Liver (tissue), 9 donors: Measurements from ENCODE around the gene BCAS1. TPM values are rescaled to one million over a fixed set of nuclear protein-coding genes. Genes with fewer than 3 reads are reported as not detected.

Source experiments
- DNase-seq: peaks from one replicate; pipeline ENCODE4 v3.0.0-alpha.2; 2017; ENCODE audit warnings: low spot score
- H3K27ac ChIP-seq, 2 donors: one replicate each; pipeline ENCODE4 v1.7.0; 2013; ENCODE audit warnings: inconsistent platforms in 2 of 2, low read length in 2 of 2, control low read depth in 1 of 2, low read depth in 1 of 2, mild to moderate bottlenecking in 1 of 2
- H3K27me3 ChIP-seq, 4 donors: one replicate each; pipeline versions ENCODE4 v1.6.1 to v1.7.0; 2013; ENCODE audit warnings: low read length in 3 of 4, inconsistent platforms in 1 of 4, mild to moderate bottlenecking in 1 of 4, moderate library complexity in 1 of 4; ENCODE audit not compliant: control insufficient read depth in 4 of 4, insufficient read depth in 4 of 4
- H3K36me3 ChIP-seq, 4 donors: one replicate each; pipeline versions ENCODE4 v1.6.1 to v1.7.0; 2013; ENCODE audit warnings: low read length in 3 of 4, mild to moderate bottlenecking in 3 of 4, low read depth in 1 of 4, moderate library complexity in 1 of 4; ENCODE audit not compliant: control insufficient read depth in 4 of 4, insufficient read depth in 3 of 4
- H3K4me1 ChIP-seq, 4 donors: one replicate each; pipeline versions ENCODE4 v1.6.1 to v1.7.0; 2013; ENCODE audit warnings: low read length in 3 of 4, mild to moderate bottlenecking in 3 of 4, moderate library complexity in 1 of 4; ENCODE audit not compliant: control insufficient read depth in 4 of 4, insufficient read depth in 4 of 4
- H3K4me3 ChIP-seq, 3 donors: one replicate each; pipeline versions ENCODE4 v1.6.1 to v1.7.0; 2013; ENCODE audit warnings: low read length in 3 of 3, control low read depth in 1 of 3, low read depth in 1 of 3, mild to moderate bottlenecking in 1 of 3
- H3K9ac ChIP-seq, 2 donors: one replicate each; pipeline ENCODE4 v1.7.0; 2013; ENCODE audit warnings: low read length in 2 of 2, mild to moderate bottlenecking in 2 of 2, moderate library complexity in 2 of 2, control low read depth in 1 of 2, low read depth in 1 of 2
- H3K9me3 ChIP-seq, 4 donors: one replicate each; pipeline versions ENCODE4 v1.6.1 to v1.7.0; 2013; ENCODE audit warnings: low read length in 3 of 4; ENCODE audit not compliant: control insufficient read depth in 4 of 4
- ATF3 ChIP-seq: IDR thresholded peaks from 2 replicates; pipeline ENCODE4 v1.6.1; 2016; ENCODE audit warnings: antibody characterized with exemption
- CTCF ChIP-seq: fragments of 150-350 bp; IDR thresholded peaks from 2 replicates; pipeline ENCODE4 v1.5.1; 2017; ENCODE audit warnings: improper control_type of control experiment, low read depth, low read length; ENCODE audit not compliant: missing input control
- EGR1 ChIP-seq, 2 donors: IDR thresholded peaks; 2 replicates each; pipeline ENCODE4 v1.6.1; 2016 to 2018; ENCODE audit warnings: antibody characterized with exemption in 2 of 2, low read depth in 2 of 2
- FOXA1 ChIP-seq: IDR thresholded peaks from 2 replicates; pipeline ENCODE4 v1.6.1; 2016; ENCODE audit warnings: antibody characterized with exemption
- FOXA2 ChIP-seq: IDR thresholded peaks from 2 replicates; pipeline ENCODE4 v1.6.1; 2016; ENCODE audit warnings: antibody characterized with exemption
- GABPA ChIP-seq, 2 donors: IDR thresholded peaks in 1 of 2; conservative IDR thresholded peaks in 1 of 2; 2 replicates each; pipeline ENCODE4 v1.6.1; 2016; ENCODE audit warnings: antibody characterized with exemption in 2 of 2, mild to moderate bottlenecking in 1 of 2, moderate library complexity in 1 of 2
- HNF4A ChIP-seq, 2 donors: conservative IDR thresholded peaks; 2 replicates each; pipeline ENCODE4 v1.6.1; 2016; ENCODE audit warnings: antibody characterized with exemption in 2 of 2, mild to moderate bottlenecking in 2 of 2
- HNF4G ChIP-seq: IDR thresholded peaks from 2 replicates; pipeline ENCODE4 v1.6.1; 2016; ENCODE audit warnings: antibody characterized with exemption
- JUND ChIP-seq, 2 donors: IDR thresholded peaks; 2 replicates each; pipeline ENCODE4 v1.6.1; 2016; ENCODE audit warnings: antibody characterized with exemption in 2 of 2
- MAX ChIP-seq: IDR thresholded peaks from 2 replicates; pipeline ENCODE4 v1.6.1; 2016; ENCODE audit warnings: antibody characterized with exemption
- NR2F2 ChIP-seq: IDR thresholded peaks from 2 replicates; pipeline ENCODE4 v1.6.1; 2016; ENCODE audit warnings: antibody characterized with exemption
- RAD21 ChIP-seq, 2 donors: IDR thresholded peaks; 2 replicates each; pipeline ENCODE4 v1.6.1; 2016; ENCODE audit warnings: antibody characterized with exemption in 2 of 2, mild to moderate bottlenecking in 2 of 2
- REST ChIP-seq: IDR thresholded peaks from 2 replicates; pipeline ENCODE4 v1.6.1; 2016; ENCODE audit warnings: antibody characterized with exemption, mild to moderate bottlenecking
- RXRA ChIP-seq, 2 donors: IDR thresholded peaks; 2 replicates each; pipeline ENCODE4 v1.6.1; 2017 to 2018; ENCODE audit warnings: antibody characterized with exemption in 2 of 2, mild to moderate bottlenecking in 1 of 2
- SP1 ChIP-seq: IDR thresholded peaks from 2 replicates; pipeline ENCODE4 v1.6.1; 2018; ENCODE audit warnings: antibody characterized with exemption, mild to moderate bottlenecking
- TAF1 ChIP-seq: conservative IDR thresholded peaks from 2 replicates; pipeline ENCODE4 v1.6.1; 2016; ENCODE audit warnings: antibody characterized with exemption, mild to moderate bottlenecking
- YY1 ChIP-seq: IDR thresholded peaks from 2 replicates; pipeline ENCODE4 v1.6.1; 2016; ENCODE audit warnings: antibody characterized with exemption, mild to moderate bottlenecking
- ZBTB33 ChIP-seq: IDR thresholded peaks from 2 replicates; pipeline ENCODE4 v1.6.1; 2016; ENCODE audit warnings: antibody characterized with exemption
- WGBS: extraction: QIAGEN DNeasy Blood & Tissue Kit; methylation state at CpG from one replicate; pipeline ENCODE4 v1.1.7; 2013; 5-methylcytosine and 5-hydroxymethylcytosine counted together
- polyA plus RNA-seq, 2 donors: library from polyadenylated mRNA; stranded (reverse) in 1 of 2; unstranded in 1 of 2; fragments of 200-250 nt in 1 of 2; fragments of >200 nt in 1 of 2; fragmentation: Nextera tagmentation in 1 of 2; extraction: Ambion mirVana in 1 of 2; gene quantifications; one replicate each; pipeline versions ENCODE4 v1.2.1 to v1.2.3, GENCODE V29; 2013 to 2015
- total RNA-seq, 2 donors: library from RNA; depleted of rRNA; stranded (reverse); fragments of >200 nt; gene quantifications; one replicate each; pipeline ENCODE4 v1.2.3, GENCODE V29; 2014
- donor health status: healthy.
- donor health status: healthy.
- donor health status: healthy.
- donor health status: healthy.
- donor health status: healthy.

Gene BCAS1
- total and polyA plus RNA-seq, 4 donors: under 0.01 to 0.93 (median 0.04) TPM

GRCh38 chr20:53899351-53900167, 170.8 kb downstream of the BCAS1 start:
- Histone ChIP-seq H3K36me3 (no peaks in the 10 kb centered on the region), H3K9me3 (no peaks in the 10 kb centered on the region), H3K27ac (peak overlapping the region in 1 of 2 donors; percentile 59), H3K4me1 (peaks cover 0 to 2% (median 0%) of the 10 kb centered on the region in 4 donors), H3K4me3 (no peak overlapping the region), H3K9ac (no peak overlapping the region), H3K27me3 (no peaks in the 10 kb centered on the region)
- TF ChIP-seq CTCF: no peak
- TF ChIP-seq SP1: no peak
- no peak for TF ChIP-seq NR2F2
- TF ChIP-seq EGR1 (IDR thresholded peaks at IDR 0.05; ENCODE audit: low read depth in 2 of 2): no peak
- TF ChIP-seq FOXA1: no peak
- TF ChIP-seq MAX: no peak
- no peak for TF ChIP-seq HNF4A (conservative IDR thresholded peaks at IDR 0.05)
- TF ChIP-seq RAD21 (IDR thresholded peaks at IDR 0.05): no peak
- TF ChIP-seq ATF3: no peak
- TF ChIP-seq GABPA (IDR thresholded peaks at IDR 0.05 in 1 of 2, conservative IDR thresholded peaks at IDR 0.05 in 1 of 2): no peak
- 60% methylated on average over 8 of the region's 8 CpGs for WGBS
- no peak for DNase-seq

GRCh38 chr20:53898556-53898931, 171.8 kb downstream of the BCAS1 start:
- no peaks in the 10 kb centered on the region for H3K27me3 ChIP-seq
- DNase-seq: no peak
- H3K9ac ChIP-seq: no peak overlapping the region
- WGBS: 97% methylated on average over 8 of the region's 8 CpGs
- no peak overlapping the region for H3K4me3 ChIP-seq
- no peaks in the 10 kb centered on the region for H3K36me3 ChIP-seq
- H3K9me3 ChIP-seq: no peaks in the 10 kb centered on the region
- TF ChIP-seq FOXA1 (no peak), RAD21 (IDR thresholded peaks at IDR 0.05) (no peak), REST (no peak), YY1 (no peak), HNF4A (conservative IDR thresholded peaks at IDR 0.05) (no peak), CTCF (no peak), ZBTB33 (no peak), JUND (IDR thresholded peaks at IDR 0.05) (no peak), MAX (no peak), TAF1 (no peak), EGR1 (IDR thresholded peaks at IDR 0.05; ENCODE audit: low read depth in 2 of 2) (no peak), HNF4G (no peak), NR2F2 (no peak), FOXA2 (no peak), GABPA (IDR thresholded peaks at IDR 0.05 in 1 of 2, conservative IDR thresholded peaks at IDR 0.05 in 1 of 2) (no peak), RXRA (IDR thresholded peaks at IDR 0.05) (no peak), SP1 (no peak)
- H3K27ac ChIP-seq: no peak overlapping the region
- H3K4me1 ChIP-seq: peaks cover 0 to 2% (median 0%) of the 10 kb centered on the region in 4 donors
